C1 segment of cervical spinal cord (tissue), 14 donors: ENCODE measurements around the gene PRMT1.
A peak's percentile ranks its signal among the peaks of the same experiment; 100 is the strongest.
"Not testable (repeated sequence)": the region's sequence is repeated elsewhere in the genome, so short reads cannot be mapped to it uniquely, and the experiment has no call there.

Experiments
- DNase-seq, 14 donors: peaks; one replicate each; lab custom pipeline; 2025; lab: John Stamatoyannopoulos, UW

Gene PRMT1

GRCh38 chr19:49677231-49677900, at the start of gene PRMT1:
Gene PRMT1 (plus strand): TSS chr19:49677271. CDS start chr19:49677281, 10 bp downstream.
- peak in 5 of 14 donors; percentile 29 to 74 (median 68) for DNase-seq

DNA sequence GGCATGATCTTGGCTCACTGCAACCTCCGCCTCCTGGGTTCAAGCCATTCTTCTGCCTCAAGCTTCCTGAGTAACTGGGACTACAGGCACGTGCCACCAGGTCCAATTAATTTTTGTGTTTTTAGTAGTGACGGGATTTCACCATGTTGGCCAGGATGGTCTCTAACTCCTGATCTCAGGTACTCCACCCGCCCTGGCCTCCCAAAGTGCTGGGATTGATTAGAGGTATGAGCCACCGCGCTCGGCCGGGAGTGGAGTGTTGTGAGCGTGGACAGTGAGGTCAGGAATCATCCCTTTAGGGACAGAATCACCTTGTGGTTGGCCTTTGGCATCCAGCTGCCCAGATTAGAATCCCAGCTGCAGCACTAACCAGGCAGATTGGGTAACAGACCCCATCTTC, 47.4 kb upstream of the PRMT1 start:
- no peak for DNase-seq

DNA sequence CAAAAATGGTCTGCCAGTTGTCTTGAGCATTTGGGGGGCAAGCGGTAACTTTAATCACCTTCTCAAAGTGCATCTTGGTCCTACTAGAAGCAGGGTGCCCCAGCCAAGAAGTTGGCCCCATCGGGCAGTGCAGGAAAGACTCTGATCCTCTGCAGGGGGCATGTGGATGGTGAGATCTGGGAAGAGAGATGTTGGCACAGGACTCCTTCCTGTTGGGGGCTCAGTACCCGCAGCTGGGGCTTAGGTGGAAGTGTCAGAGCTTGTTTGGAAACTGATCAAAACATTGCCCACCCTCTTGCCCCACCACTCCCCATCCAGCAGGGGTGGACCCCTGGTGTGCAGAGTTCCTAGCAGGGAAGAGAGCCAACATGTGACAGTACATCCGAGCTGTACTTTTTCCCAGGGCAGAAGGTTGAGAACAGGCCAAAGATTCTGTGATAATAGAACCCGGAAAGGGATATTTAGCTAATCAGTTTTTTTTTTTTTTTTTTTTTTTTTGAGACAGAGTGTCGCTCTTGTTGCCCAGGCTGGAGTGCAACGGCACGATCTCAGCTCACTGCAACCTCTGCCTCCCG, 46.0 kb upstream of the PRMT1 start:
- DNase-seq: peak in 1 of 14 donors; percentile 45

GRCh38 chr19:49631610-49632192, 45.4 kb upstream of the PRMT1 start:
- no peak for DNase-seq

DNA sequence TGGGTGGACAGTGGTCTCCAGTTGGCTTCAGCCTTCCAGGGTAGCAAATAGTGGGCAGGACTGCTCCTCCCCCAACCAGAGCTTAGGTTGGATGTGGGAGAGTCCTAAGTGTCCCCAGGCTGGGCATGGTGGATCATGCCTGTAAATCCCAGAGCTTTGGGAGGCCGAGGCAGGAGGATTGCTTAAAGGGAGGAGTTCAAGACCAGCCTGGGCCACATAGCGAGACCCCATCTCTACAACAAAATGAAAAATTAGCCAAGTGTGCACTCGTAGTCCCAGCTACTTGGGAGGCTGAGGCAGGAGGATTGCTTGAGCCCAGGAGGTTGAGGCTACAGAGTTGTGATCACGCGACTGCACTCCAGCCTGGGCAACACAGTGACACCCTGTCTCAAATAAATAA, 44.5 kb upstream of the PRMT1 start:
- no peak for DNase-seq

DNA sequence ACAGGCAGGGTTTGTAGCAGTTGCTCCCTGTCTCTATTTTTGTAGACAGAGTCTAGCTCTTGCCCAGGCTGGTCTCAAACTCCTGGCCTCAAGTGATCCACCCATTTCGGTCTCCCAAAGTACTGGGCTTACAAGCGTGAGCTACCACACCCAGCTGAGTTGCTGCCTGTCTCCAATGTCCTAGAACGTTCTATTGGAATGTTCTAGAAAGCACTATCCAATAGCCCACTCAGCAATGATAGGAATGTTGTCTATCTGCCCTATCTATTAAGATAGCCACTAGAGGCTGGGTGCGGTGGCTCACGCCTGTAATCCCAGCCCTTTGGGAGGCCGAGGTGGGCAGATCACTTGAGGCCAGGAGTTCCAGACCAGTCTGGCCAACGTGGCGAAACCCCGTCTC, 43.8 kb upstream of the PRMT1 start:
- not testable (repeated sequence) for DNase-seq

DNA sequence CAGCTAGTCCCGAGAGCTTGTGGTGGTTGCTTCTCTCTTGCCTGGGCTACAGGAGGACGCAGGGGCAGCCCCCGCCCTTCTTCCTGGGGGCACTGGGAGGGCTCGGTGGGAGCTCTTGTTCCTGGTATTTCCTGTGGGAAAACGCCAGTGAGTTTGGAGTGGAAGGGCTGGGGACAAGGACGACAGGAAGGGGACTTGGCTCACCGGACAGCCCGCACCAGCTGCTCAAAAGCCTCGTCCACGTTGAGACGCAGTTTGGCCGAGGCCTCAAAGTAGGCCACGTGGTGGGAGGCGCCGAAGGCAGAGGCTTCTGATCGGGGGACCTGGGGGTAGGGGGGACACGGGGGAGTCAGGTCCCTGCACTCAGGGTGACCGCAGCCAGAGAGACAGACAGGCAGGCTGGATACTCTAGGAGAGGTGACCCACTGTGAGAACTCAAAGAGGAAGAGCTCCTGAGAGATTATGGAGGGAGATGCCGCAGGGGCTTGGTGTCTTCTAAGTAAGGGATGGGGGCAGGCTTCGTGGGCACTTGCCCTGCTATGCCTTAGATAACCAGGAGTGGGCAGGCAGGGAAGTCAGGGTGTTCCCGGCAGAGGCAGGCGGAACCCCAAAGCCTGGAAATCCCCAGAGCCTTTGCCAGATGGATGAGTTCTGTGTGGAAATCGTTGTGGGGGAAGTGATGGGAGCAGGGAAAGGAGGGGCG, 41.4 kb upstream of the PRMT1 start:
- DNase-seq: no peak

- no peak for DNase-seq
Observed at GRCh38 chr19:49636233-49636932, 40.7 kb upstream of the PRMT1 start.

DNA sequence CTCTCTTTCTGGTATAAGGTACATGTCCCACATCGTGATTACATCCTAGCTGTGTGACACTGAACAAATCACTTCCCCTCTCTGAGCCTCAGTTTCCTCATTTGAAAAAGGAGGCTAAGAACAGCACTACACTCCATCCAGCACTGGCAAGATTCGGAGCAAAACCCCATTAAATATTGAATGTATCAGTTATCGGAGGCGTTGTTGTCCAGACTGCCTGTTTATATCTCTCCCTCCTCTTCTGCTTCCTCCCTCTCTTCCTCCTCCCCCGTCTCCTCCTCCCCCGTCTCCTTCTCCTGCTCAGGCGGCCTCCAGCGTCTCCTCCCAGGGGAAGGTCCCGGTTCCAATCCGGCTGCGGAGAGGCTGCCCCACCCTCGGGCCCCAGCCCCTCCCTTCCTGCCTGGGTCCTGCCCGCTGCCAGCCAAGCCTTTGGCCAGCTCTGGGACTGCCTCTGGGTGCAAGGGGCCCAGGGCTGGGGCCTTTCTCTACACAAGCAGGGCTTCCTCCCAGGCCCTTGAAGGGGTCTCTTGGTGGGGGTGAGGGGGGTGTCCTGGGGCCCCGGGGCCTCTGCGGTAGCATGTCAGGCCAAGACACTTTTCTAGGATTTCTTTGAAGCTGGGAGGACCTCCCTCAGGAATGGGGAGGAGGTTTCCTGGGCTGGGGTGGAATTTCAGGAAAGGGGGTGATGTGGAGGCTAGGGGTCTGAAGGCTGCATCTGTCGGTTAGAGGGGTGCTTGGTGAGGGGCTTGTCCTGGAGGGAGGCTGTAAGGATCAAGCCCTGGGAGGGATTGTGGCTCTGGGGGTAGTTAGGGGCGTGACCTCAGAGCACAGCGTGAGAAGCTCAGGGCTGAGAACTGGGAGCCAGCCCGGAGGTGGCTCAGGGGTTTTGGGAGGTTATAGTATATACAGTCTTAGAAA, 39.0 kb upstream of the PRMT1 start:
- DNase-seq: peak in 4 of 14 donors; percentile 6 to 17 (median 14)

- no peak for DNase-seq
Observed at GRCh38 chr19:49639401-49640112, 37.5 kb upstream of the PRMT1 start.

DNA sequence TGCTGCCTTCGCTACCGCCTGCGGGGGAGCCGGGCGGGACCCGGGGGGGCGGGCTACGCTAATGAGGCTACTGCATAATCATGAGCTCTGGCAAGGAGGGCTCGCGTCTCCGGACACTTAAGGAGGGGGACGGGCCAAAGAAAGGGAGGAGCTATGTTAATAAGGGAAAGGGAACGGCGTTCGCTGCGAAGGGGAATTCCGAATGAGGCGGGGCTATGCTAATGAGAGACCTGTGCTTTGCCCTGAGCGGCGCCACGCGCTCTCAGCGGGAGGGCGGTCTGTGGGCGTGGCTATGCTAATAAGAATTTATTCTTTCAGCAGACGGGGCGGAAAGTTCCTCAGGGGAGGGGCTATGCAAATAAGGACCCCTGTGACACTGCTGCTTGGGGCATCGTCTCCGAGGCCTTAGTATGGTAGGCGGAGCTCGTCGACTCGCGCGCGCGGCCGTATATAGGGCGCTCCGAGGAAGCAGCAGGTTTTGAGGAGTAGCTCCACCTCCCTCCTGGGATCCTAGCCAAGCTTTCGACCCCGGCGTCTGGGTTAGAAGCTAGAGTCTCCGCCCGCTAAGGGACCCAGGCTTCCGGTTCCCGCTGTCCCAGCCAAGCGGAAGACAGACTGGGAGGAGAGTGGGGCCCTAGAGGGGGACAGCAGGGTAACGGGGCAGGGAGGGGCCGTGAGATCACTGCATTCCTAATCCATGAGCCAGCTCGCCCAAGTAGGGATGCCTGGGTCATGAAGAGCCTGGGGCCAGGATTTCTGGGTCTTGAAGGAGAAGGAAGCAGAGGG, 36.8 kb upstream of the PRMT1 start, which contains the start of gene RRAS:
Gene RRAS (minus strand): TSS at position 31 of the 786 bp plus-strand sequence. CDS start 45 bp downstream, outside the sequence.
- peak; percentile 72 to 99 (median 96) for DNase-seq

GRCh38 chr19:49641688-49642491, 35.2 kb upstream of the PRMT1 start, which contains the start of gene SCAF1:
Gene SCAF1 (plus strand): TSS chr19:49642209. CDS start chr19:49645027, 2,818 bp downstream.
- peak; percentile 98 to 100 (median 99) for DNase-seq

DNA sequence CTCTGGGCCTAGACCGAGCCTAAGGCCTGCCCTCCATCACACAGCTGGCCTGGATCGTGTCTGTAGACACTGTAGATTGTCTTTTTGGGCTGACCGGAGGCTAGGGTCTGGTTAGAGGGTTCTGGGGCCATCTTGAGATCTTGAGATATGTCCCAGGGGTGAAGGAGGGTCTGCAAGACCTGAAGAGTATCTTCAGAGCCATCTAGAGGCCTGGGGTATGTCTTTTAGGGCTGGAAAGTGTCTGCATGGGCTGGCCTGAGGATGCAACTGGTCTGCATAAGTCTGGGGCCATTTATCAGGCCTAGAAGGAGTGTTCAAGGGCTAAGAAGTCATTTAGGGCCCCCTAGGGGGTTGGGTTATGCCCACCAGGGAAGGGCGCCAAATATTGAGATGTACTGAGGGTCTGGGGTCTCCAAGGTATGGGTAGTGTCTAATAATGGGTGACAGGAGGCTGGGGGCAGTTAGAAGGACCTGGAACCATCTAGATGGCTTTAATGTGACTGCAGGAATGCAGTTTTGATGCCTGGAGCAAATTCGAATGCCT, 34.5 kb upstream of the PRMT1 start:
- peak in 1 of 14 donors; percentile 26 for DNase-seq

DNA sequence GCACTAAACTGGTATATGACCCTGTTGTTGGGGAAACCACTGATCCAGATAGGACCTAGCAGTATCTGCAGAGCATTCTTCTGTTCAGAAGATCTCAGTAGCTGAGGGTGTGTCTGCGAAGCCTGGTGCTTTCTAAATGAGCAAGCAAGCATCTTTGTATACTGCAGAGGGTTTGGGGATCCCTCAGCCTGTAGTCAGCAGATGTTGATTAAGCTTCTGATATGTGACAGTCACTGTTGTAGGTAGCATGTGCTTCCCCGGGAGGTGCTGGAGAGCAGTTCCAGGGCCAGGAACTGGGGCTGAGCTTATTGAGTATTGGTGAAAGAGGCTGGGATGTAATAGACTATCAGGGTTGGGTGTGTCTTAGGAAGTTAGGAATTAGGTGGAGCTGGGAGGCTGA, 33.6 kb upstream of the PRMT1 start:
- no peak for DNase-seq

DNA sequence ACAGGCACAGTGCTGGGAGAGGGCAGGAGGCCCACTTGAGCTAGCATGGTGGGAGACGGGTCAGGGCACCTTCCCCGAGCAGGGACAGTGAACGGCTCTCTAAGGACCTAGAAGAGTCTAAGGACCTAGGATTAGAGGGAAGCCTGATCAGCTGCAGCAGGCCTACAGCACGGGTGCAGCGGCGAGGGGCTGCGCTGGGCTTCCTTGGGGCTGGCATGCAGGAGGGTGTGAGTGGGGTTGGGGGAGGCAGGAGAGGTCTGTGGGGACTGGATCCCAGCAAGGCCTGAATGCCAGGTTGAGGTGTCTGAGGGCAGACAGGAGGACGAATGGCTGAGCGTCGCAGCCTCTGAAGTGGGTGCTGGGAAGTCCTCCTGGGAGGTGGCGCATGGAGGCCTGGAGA, 31.5 kb upstream of the PRMT1 start:
- no peak for DNase-seq

DNA sequence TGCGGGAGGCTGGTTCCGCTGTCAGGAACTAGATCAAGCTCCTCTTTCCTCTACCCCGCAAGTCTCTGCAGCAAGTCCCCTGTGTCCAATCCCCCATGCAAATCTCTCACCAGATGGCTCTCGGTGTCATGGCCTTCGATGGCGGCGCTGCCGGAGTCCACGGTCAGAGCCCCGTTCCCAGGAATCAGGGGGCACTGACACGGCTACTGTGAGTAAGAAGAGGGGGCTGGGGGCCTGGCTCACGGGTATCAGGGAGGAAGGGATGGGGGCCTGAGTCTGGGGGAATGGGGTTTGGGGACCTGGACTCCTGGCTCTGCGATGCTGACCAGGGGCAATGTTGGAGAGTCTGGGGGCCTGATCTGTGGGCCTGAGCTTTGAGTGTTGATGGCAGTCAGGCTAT, 31.1 kb upstream of the PRMT1 start:
- DNase-seq: no peak

GRCh38 chr19:49646586-49646985, 30.5 kb upstream of the PRMT1 start:
- no peak for DNase-seq
